ENCODE data around the gene MRPL9. TPM values are rescaled to one million over a fixed set of nuclear protein-coding genes. Genes with fewer than 3 reads are reported as not detected.

MRPL9 gene
- total RNA-seq, 1 donor from 2014 or later, result 92.1 TPM

DNA sequence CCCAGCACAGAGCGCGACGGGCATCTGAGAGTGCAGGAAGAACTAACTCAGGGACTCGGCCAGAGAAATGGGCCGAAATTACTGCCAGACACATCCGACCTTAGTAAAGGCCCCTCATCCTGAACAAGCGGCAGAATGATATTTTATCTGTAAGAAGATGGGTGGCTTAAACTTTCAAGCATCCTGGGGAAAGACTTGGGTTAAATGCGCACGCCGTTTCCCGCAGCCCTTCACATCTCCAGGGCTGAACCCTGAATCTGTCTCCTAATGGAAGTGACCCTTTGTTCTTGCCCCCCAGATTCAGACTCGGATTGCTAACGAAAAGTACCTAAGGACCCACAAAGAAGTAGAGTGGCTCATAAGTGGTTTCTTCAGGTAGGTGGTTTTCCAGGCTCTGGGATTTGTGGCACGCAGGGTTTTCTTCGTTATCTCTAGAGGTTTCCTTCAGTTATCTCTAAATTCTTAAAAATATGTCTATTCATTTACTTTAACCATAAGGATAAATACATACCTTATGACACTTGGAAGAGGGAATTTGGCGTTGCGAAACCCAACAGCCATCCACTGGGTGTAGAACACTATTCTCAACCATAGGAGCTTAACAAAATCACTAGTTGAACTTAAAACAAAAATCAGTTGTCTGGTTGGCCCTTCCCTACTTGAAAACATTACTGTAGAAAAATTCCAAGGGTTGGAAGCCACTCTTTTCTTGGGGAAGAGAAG lies 41.3 kb downstream of the MRPL9 start:
- DNase-seq (ENCODE audit: low read depth), result no peak
- no peaks in the 10 kb centered on the region for H3K36me3 ChIP-seq (ENCODE audit: control insufficient read depth, insufficient read depth, low read length)
- TF ChIP-seq, protein P1, sequence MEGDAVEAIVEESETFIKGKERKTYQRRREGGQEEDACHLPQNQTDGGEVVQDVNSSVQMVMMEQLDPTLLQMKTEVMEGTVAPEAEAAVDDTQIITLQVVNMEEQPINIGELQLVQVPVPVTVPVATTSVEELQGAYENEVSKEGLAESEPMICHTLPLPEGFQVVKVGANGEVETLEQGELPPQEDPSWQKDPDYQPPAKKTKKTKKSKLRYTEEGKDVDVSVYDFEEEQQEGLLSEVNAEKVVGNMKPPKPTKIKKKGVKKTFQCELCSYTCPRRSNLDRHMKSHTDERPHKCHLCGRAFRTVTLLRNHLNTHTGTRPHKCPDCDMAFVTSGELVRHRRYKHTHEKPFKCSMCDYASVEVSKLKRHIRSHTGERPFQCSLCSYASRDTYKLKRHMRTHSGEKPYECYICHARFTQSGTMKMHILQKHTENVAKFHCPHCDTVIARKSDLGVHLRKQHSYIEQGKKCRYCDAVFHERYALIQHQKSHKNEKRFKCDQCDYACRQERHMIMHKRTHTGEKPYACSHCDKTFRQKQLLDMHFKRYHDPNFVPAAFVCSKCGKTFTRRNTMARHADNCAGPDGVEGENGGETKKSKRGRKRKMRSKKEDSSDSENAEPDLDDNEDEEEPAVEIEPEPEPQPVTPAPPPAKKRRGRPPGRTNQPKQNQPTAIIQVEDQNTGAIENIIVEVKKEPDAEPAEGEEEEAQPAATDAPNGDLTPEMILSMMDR (IDR thresholded peaks at IDR 0.05; ENCODE audit: insufficient read depth, low read length, poor library complexity, severe bottlenecking), result no peak
- H3K27me3 ChIP-seq (ENCODE audit: control insufficient read depth, insufficient read depth, low read length), result peaks cover 37% of the 10 kb centered on the region
- H3K4me3 ChIP-seq (ENCODE audit: low read depth, low read length), result peak overlapping the region; percentile 35

DNA sequence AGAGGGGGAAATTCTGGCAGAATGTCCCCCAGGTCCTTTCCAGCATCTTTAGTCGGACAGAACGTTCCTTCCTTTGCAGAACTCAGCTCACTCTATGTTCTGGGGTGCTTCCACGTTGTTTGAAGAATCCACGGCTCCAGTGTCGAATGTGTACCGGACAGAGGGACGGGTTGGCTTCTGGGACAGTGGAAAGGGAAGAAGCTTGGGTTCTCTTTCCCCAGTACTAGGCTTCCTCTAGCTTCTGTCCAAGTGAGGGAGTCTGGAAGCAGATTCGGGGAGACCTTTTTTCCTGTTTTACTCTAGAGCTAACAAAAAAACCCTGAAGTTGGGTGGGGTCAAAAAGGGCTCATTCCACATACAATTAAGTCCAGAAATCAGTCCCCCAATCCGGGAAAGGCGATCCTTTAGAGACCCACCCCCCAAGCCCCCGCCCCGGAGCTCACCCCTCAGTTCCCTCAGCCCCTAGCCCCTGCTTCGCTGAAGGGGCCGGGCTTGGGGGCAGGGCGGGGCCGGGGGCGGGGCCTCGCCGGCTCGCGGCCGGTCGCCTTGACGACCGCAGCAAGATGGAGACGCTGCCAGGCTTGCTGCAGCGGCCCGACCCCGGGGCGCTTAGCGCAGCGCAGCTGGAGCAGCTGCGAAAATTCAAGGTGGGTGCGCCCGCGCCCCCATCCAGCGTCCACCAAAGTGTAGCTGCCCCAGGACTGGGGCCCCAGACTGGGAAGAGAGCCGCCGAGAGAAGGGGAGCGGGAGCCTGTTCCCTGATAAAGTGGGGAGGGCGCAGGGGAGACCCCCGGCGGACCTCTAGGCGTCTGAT lies 42.1 kb downstream of the MRPL9 start, which contains the start of gene RIIAD1:
RIIAD1 (plus strand) TSS at position 549 of the 814 bp plus-strand sequence; CDS start at position 564, 15 bp downstream.
- H3K4me3 ChIP-seq (ENCODE audit: low read depth, low read length), result peak within 1 kb of the TSS; percentile 35
- no peak for DNase-seq (ENCODE audit: low read depth)
- peaks cover 44% of the 10 kb centered on the region for H3K27me3 ChIP-seq (ENCODE audit: control insufficient read depth, insufficient read depth, low read length)
- H3K36me3 ChIP-seq (ENCODE audit: control insufficient read depth, insufficient read depth, low read length), result no peaks in the 10 kb centered on the region
- TF ChIP-seq, protein P1 (IDR thresholded peaks at IDR 0.05; ENCODE audit: insufficient read depth, low read length, poor library complexity, severe bottlenecking), result no peak

DNA sequence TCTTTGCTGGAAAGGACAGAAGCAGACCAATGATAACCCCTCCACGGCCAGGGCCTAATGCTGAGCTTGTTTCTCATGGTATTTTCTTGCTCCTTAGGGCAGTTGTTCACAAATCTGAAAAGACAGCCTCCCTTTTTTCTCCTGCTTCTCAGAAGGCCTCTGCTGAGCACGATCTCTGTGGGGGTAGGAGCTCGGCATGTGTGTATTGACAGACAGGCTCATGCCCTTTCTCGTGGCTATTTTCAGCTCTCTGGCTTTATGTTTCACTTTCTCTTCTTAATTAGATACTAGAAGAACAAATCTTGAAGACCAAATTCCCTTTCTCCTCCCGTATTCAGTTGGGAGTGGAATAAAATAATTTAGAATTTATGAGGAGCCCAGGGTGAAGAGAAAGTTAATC lies 42.7 kb downstream of the MRPL9 start:
- no peak for DNase-seq (ENCODE audit: low read depth)
- peaks cover 50% of the 10 kb centered on the region for H3K27me3 ChIP-seq (ENCODE audit: control insufficient read depth, insufficient read depth, low read length)
- H3K4me3 ChIP-seq (ENCODE audit: low read depth, low read length), result no peak overlapping the region
- TF ChIP-seq, protein P1 (IDR thresholded peaks at IDR 0.05; ENCODE audit: insufficient read depth, low read length, poor library complexity, severe bottlenecking), result no peak
- H3K36me3 ChIP-seq (ENCODE audit: control insufficient read depth, insufficient read depth, low read length), result no peaks in the 10 kb centered on the region

DNA sequence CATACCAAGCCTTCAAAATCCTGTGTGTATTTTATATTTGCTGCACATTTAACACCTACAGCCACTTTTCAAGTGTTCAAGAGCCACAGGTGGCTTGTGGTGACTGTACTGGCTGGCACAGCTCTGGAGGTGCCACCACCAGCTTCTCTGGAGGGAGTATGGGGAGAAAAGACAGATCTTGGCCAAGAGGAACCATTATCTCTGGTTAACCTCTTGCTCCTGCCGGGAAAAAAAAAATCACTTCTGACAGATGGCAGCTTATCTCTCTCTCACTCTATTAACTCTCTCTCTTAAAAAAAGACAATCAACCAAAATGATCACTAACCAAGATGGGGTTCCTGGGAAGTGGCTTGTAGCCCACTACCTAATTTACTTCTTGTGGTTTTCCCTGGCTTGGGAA lies 43.2 kb downstream of the MRPL9 start:
- peaks cover 54% of the 10 kb centered on the region for H3K27me3 ChIP-seq (ENCODE audit: control insufficient read depth, insufficient read depth, low read length)
- TF ChIP-seq, protein P1 (IDR thresholded peaks at IDR 0.05; ENCODE audit: insufficient read depth, low read length, poor library complexity, severe bottlenecking), result no peak
- no peak for DNase-seq (ENCODE audit: low read depth)

DNA sequence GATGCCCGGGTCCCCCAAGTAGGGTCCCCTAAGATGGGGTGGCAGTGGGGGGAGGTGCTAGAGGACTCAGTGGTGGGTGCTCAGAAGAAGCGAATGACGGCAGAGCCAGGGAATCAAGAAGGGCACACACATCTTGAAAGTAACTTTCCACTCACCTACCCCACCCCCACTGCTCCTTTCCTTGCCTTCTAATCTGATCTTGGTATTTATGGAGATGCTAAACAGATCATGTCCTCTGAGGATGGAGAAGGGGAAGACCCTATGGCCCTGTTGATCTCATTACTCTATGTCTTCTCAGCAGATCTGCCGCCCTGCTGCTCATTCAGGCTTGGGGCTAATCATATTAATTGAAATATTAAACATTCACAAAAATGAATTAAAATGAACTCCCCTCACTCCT lies 44.6 kb downstream of the MRPL9 start:
- Histone ChIP-seq H3K36me3 (ENCODE audit: control insufficient read depth, insufficient read depth, low read length) (no peaks in the 10 kb centered on the region), H3K4me3 (ENCODE audit: low read depth, low read length) (no peak overlapping the region), H3K27me3 (ENCODE audit: control insufficient read depth, insufficient read depth, low read length) (peaks cover 68% of the 10 kb centered on the region)
- no peak for DNase-seq (ENCODE audit: low read depth)
- TF ChIP-seq, protein P1 (IDR thresholded peaks at IDR 0.05; ENCODE audit: insufficient read depth, low read length, poor library complexity, severe bottlenecking), result no peak

More for the DNA sequence above, 43.2 kb downstream of the MRPL9 start:
- Histone ChIP-seq H3K4me3 (ENCODE audit: low read depth, low read length) (no peak overlapping the region), H3K36me3 (ENCODE audit: control insufficient read depth, insufficient read depth, low read length) (no peaks in the 10 kb centered on the region)

All from kidney epithelial cell (primary cell).